Measurements from ENCODE around the gene TMPRSS6. TPM values are rescaled to one million over a fixed set of nuclear protein-coding genes. Genes with fewer than 3 reads are reported as not detected.

TMPRSS6 gene
- total RNA-seq, 4 donors from 2014 or later = 0.27 to 0.88 TPM; not detected in 2

DNA sequence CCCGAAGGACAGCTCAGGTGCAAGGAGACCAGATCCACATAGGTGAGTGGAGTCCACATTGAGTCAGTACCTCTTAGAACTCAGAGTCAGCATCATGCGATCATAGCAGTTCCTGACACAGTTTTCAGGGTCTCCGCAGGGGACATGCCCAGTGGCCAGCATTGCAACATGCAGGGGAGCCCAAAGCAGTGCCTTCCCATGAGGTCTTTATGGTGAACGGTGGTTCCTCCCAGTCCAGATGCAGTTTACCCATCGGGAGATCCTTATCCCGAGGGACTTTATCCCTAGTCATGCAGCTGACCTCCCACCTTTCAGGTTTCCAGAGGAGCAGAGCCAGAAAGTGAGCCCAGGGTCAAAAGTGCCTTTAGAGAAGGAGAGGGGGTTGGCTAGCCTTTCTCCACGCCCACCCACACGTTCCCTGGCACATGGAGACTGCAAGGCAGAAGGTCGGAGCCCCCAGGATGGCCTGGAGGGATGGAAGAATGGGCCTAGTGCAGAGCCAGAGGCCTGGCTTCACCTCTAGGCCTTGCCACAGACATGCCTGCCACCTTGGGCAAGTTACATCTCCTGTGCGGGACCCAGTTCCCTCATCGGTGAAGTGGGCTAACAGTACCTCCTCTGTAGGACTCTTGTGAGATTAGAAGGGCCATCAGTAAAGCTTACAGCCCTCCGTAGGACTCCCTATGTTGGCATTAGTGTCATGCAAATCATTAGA lies 51.6 kb downstream of the TMPRSS6 start:
- H3K9me3 ChIP-seq = no peaks in the 10 kb centered on the region
- TF ChIP-seq, protein P1, sequence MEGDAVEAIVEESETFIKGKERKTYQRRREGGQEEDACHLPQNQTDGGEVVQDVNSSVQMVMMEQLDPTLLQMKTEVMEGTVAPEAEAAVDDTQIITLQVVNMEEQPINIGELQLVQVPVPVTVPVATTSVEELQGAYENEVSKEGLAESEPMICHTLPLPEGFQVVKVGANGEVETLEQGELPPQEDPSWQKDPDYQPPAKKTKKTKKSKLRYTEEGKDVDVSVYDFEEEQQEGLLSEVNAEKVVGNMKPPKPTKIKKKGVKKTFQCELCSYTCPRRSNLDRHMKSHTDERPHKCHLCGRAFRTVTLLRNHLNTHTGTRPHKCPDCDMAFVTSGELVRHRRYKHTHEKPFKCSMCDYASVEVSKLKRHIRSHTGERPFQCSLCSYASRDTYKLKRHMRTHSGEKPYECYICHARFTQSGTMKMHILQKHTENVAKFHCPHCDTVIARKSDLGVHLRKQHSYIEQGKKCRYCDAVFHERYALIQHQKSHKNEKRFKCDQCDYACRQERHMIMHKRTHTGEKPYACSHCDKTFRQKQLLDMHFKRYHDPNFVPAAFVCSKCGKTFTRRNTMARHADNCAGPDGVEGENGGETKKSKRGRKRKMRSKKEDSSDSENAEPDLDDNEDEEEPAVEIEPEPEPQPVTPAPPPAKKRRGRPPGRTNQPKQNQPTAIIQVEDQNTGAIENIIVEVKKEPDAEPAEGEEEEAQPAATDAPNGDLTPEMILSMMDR (IDR thresholded peaks at IDR 0.05) = no peak
- TF ChIP-seq POLR2A (IDR thresholded peaks at IDR 0.05) = no peak
- peaks cover 0 to 17% (median 0%) of the 10 kb centered on the region in 3 donors for H3K36me3 ChIP-seq
- H3K27me3 ChIP-seq = no peaks in the 10 kb centered on the region
- no peak for DNase-seq
- peaks cover 0 to 14% (median 0%) of the 10 kb centered on the region in 4 donors for H3K4me1 ChIP-seq
- no peak overlapping the region for H3K4me3 ChIP-seq
- H3K27ac ChIP-seq = no peak overlapping the region

DNA sequence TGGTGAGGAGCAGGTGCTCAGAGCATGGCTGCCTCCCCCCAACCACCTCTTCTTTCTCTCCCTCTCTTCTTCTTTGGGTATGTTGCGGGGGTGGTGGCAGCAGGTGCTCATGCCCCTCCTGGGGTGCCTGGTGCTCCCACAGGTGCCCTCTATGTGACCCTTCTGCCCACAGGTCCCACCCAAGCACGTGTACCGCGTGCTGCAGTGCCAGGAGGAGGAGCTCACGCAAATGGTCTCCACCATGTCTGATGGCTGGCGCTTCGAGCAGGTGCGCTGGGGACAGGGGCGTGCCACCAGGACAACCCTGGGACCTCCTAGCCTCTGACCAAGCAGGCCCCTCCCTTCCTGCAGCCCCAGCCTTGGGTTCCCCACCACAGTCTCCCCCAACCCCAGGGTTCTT lies 52.3 kb downstream of the TMPRSS6 start:
- no peak for DNase-seq
- no peaks in the 10 kb centered on the region for H3K27me3 ChIP-seq

DNA sequence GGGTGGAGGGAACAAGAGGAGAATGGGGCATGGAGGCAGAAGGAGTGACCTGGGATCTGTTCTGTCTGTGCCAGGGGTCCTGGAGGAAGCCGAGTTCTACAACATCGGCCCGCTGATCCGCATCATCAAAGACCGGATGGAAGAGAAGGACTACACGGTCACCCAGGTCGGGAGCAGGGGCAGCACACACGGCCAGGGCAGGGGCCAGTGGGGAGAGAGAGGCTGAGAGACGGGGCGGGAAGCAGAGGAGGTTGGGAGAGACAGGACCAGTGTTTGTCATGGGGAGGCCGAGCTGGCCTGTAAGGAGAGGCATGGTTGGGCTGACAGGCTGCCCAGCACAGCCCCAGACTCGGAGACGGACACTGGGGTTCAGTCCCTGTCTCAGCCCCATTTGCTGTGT lies 53.3 kb downstream of the TMPRSS6 start:
- Histone ChIP-seq H3K4me1 (peaks cover 1 to 25% (median 7%) of the 10 kb centered on the region in 4 donors), H3K4me3 (no peak overlapping the region), H3K9me3 (no peaks in the 10 kb centered on the region), H3K27ac (no peak overlapping the region), H3K36me3 (peaks cover 0 to 17% (median 0%) of the 10 kb centered on the region in 3 donors), H3K27me3 (no peaks in the 10 kb centered on the region)
- TF ChIP-seq, protein P1 (IDR thresholded peaks at IDR 0.05) = no peak
- TF ChIP-seq POLR2A (IDR thresholded peaks at IDR 0.05) = no peak
- DNase-seq = no peak

More for the DNA sequence above, 52.3 kb downstream of the TMPRSS6 start:
- peaks cover 0 to 15% (median 3%) of the 10 kb centered on the region in 4 donors for H3K4me1 ChIP-seq
- H3K36me3 ChIP-seq = peaks cover 0 to 17% (median 0%) of the 10 kb centered on the region in 3 donors
- no peaks in the 10 kb centered on the region for H3K9me3 ChIP-seq
- no peak for TF ChIP-seq POLR2A (IDR thresholded peaks at IDR 0.05)
- no peak overlapping the region for H3K4me3 ChIP-seq
- H3K27ac ChIP-seq = no peak overlapping the region

DNA sequence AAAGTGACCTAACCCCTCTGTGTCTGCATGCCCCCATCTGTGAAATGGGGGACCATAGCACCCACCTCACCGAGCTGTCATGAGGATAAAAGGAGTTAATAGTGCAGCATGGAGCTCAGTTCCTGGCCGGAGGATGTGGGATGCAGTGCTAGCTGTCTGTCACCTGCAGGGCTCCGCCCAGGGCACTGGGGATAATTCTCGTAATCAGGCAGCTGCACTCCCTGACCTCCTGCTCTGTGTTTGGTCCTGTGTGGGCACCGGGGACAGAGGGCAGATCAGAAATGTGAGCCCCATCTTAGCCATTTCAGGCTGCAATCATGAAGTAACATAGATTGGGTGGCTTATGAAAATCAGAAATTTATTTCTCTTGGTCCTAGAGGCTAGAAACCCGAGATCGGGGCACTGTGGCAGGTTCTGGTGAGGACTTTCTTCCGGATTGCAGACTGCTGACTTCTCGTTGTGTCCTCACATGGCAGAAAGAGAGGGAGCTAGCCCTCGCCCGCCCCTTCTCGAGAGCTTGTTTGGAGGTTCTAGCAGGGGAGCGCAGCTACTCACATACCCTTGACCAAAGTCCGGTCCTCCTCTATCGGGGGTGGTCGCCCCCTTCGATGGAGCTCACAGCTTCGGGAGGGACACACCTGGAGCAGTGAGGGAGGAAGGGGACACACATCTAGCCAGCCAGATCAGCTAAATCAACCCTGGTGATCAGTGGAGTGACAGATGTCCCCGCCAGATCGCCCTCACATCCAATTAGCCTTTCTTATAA lies 54.7 kb downstream of the TMPRSS6 start:
- Histone ChIP-seq H3K4me3 (no peak overlapping the region), H3K27ac (no peak overlapping the region), H3K27me3 (no peaks in the 10 kb centered on the region), H3K4me1 (peaks cover 6 to 32% (median 7%) of the 10 kb centered on the region in 4 donors), H3K36me3 (peaks cover 0 to 17% (median 0%) of the 10 kb centered on the region in 3 donors), H3K9me3 (no peaks in the 10 kb centered on the region)
- TF ChIP-seq, protein P1 (IDR thresholded peaks at IDR 0.05) = no peak
- TF ChIP-seq POLR2A (IDR thresholded peaks at IDR 0.05) = no peak
- DNase-seq = no peak

DNA sequence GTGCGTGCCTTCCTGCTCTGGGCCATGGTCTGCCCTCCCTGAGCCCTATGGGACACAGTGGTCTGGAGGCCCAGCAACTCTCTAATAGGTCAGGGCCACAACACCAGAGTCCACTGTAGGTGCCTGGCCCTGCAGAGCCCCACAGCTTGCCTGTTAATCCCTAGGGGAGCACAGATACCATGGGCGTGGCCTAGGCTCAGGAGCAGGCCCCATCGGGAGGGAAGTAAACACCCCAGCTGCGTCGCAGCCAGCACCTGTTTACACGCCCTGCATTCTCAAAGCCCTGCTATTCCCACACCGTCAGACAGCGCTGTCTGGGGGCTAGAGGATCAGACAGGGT lies 55.5 kb downstream of the TMPRSS6 start:
- peak overlapping the region in 1 of 4 donors; percentile 25 for H3K27ac ChIP-seq
- H3K27me3 ChIP-seq = no peaks in the 10 kb centered on the region
- peaks cover 6 to 32% (median 7%) of the 10 kb centered on the region in 4 donors for H3K4me1 ChIP-seq
- H3K9me3 ChIP-seq = no peaks in the 10 kb centered on the region
- TF ChIP-seq, protein P1 (IDR thresholded peaks at IDR 0.05) = no peak
- TF ChIP-seq POLR2A (IDR thresholded peaks at IDR 0.05) = no peak
- no peak for DNase-seq
- peaks cover 0 to 17% (median 0%) of the 10 kb centered on the region in 3 donors for H3K36me3 ChIP-seq
- H3K4me3 ChIP-seq = no peak overlapping the region

All from Peyer's patch (tissue), 4 donors.